Liver (tissue), 9 donors: ENCODE data around the gene TCTN2. TPM values are rescaled to one million over a fixed set of nuclear protein-coding genes. Genes with fewer than 3 reads are reported as not detected.

Experiments used
- DNase-seq: peaks from one replicate; pipeline ENCODE4 v3.0.0-alpha.2; 2017; ENCODE audit warnings: low spot score
- H3K27ac ChIP-seq, 2 donors: one replicate each; pipeline ENCODE4 v1.7.0; 2013; ENCODE audit warnings: inconsistent platforms in 2 of 2, low read length in 2 of 2, control low read depth in 1 of 2, low read depth in 1 of 2, mild to moderate bottlenecking in 1 of 2
- H3K27me3 ChIP-seq, 4 donors: one replicate each; pipeline versions ENCODE4 v1.6.1 to v1.7.0; 2013; ENCODE audit warnings: low read length in 3 of 4, inconsistent platforms in 1 of 4, mild to moderate bottlenecking in 1 of 4, moderate library complexity in 1 of 4; ENCODE audit not compliant: control insufficient read depth in 4 of 4, insufficient read depth in 4 of 4
- H3K36me3 ChIP-seq, 4 donors: one replicate each; pipeline versions ENCODE4 v1.6.1 to v1.7.0; 2013; ENCODE audit warnings: low read length in 3 of 4, mild to moderate bottlenecking in 3 of 4, low read depth in 1 of 4, moderate library complexity in 1 of 4; ENCODE audit not compliant: control insufficient read depth in 4 of 4, insufficient read depth in 3 of 4
- H3K4me1 ChIP-seq, 4 donors: one replicate each; pipeline versions ENCODE4 v1.6.1 to v1.7.0; 2013; ENCODE audit warnings: low read length in 3 of 4, mild to moderate bottlenecking in 3 of 4, moderate library complexity in 1 of 4; ENCODE audit not compliant: control insufficient read depth in 4 of 4, insufficient read depth in 4 of 4
- H3K4me3 ChIP-seq, 3 donors: one replicate each; pipeline versions ENCODE4 v1.6.1 to v1.7.0; 2013; ENCODE audit warnings: low read length in 3 of 3, control low read depth in 1 of 3, low read depth in 1 of 3, mild to moderate bottlenecking in 1 of 3
- H3K9ac ChIP-seq, 2 donors: one replicate each; pipeline ENCODE4 v1.7.0; 2013; ENCODE audit warnings: low read length in 2 of 2, mild to moderate bottlenecking in 2 of 2, moderate library complexity in 2 of 2, control low read depth in 1 of 2, low read depth in 1 of 2
- H3K9me3 ChIP-seq, 4 donors: one replicate each; pipeline versions ENCODE4 v1.6.1 to v1.7.0; 2013; ENCODE audit warnings: low read length in 3 of 4; ENCODE audit not compliant: control insufficient read depth in 4 of 4
- ATF3 ChIP-seq: IDR thresholded peaks from 2 replicates; pipeline ENCODE4 v1.6.1; 2016; ENCODE audit warnings: antibody characterized with exemption
- CTCF ChIP-seq: fragments of 150-350 bp; IDR thresholded peaks from 2 replicates; pipeline ENCODE4 v1.5.1; 2017; ENCODE audit warnings: improper control_type of control experiment, low read depth, low read length; ENCODE audit not compliant: missing input control
- EGR1 ChIP-seq, 2 donors: IDR thresholded peaks; 2 replicates each; pipeline ENCODE4 v1.6.1; 2016 to 2018; ENCODE audit warnings: antibody characterized with exemption in 2 of 2, low read depth in 2 of 2
- FOXA1 ChIP-seq: IDR thresholded peaks from 2 replicates; pipeline ENCODE4 v1.6.1; 2016; ENCODE audit warnings: antibody characterized with exemption
- FOXA2 ChIP-seq: IDR thresholded peaks from 2 replicates; pipeline ENCODE4 v1.6.1; 2016; ENCODE audit warnings: antibody characterized with exemption
- GABPA ChIP-seq, 2 donors: IDR thresholded peaks in 1 of 2; conservative IDR thresholded peaks in 1 of 2; 2 replicates each; pipeline ENCODE4 v1.6.1; 2016; ENCODE audit warnings: antibody characterized with exemption in 2 of 2, mild to moderate bottlenecking in 1 of 2, moderate library complexity in 1 of 2
- HNF4A ChIP-seq, 2 donors: conservative IDR thresholded peaks; 2 replicates each; pipeline ENCODE4 v1.6.1; 2016; ENCODE audit warnings: antibody characterized with exemption in 2 of 2, mild to moderate bottlenecking in 2 of 2
- HNF4G ChIP-seq: IDR thresholded peaks from 2 replicates; pipeline ENCODE4 v1.6.1; 2016; ENCODE audit warnings: antibody characterized with exemption
- JUND ChIP-seq, 2 donors: IDR thresholded peaks; 2 replicates each; pipeline ENCODE4 v1.6.1; 2016; ENCODE audit warnings: antibody characterized with exemption in 2 of 2
- MAX ChIP-seq: IDR thresholded peaks from 2 replicates; pipeline ENCODE4 v1.6.1; 2016; ENCODE audit warnings: antibody characterized with exemption
- NR2F2 ChIP-seq: IDR thresholded peaks from 2 replicates; pipeline ENCODE4 v1.6.1; 2016; ENCODE audit warnings: antibody characterized with exemption
- RAD21 ChIP-seq, 2 donors: IDR thresholded peaks; 2 replicates each; pipeline ENCODE4 v1.6.1; 2016; ENCODE audit warnings: antibody characterized with exemption in 2 of 2, mild to moderate bottlenecking in 2 of 2
- REST ChIP-seq: IDR thresholded peaks from 2 replicates; pipeline ENCODE4 v1.6.1; 2016; ENCODE audit warnings: antibody characterized with exemption, mild to moderate bottlenecking
- RXRA ChIP-seq, 2 donors: IDR thresholded peaks; 2 replicates each; pipeline ENCODE4 v1.6.1; 2017 to 2018; ENCODE audit warnings: antibody characterized with exemption in 2 of 2, mild to moderate bottlenecking in 1 of 2
- SP1 ChIP-seq: IDR thresholded peaks from 2 replicates; pipeline ENCODE4 v1.6.1; 2018; ENCODE audit warnings: antibody characterized with exemption, mild to moderate bottlenecking
- TAF1 ChIP-seq: conservative IDR thresholded peaks from 2 replicates; pipeline ENCODE4 v1.6.1; 2016; ENCODE audit warnings: antibody characterized with exemption, mild to moderate bottlenecking
- YY1 ChIP-seq: IDR thresholded peaks from 2 replicates; pipeline ENCODE4 v1.6.1; 2016; ENCODE audit warnings: antibody characterized with exemption, mild to moderate bottlenecking
- ZBTB33 ChIP-seq: IDR thresholded peaks from 2 replicates; pipeline ENCODE4 v1.6.1; 2016; ENCODE audit warnings: antibody characterized with exemption
- WGBS: extraction: QIAGEN DNeasy Blood & Tissue Kit; methylation state at CpG from one replicate; pipeline ENCODE4 v1.1.7; 2013; 5-methylcytosine and 5-hydroxymethylcytosine counted together
- polyA plus RNA-seq, 2 donors: library from polyadenylated mRNA; stranded (reverse) in 1 of 2; unstranded in 1 of 2; fragments of 200-250 nt in 1 of 2; fragments of >200 nt in 1 of 2; fragmentation: Nextera tagmentation in 1 of 2; extraction: Ambion mirVana in 1 of 2; gene quantifications; one replicate each; pipeline versions ENCODE4 v1.2.1 to v1.2.3, GENCODE V29; 2013 to 2015
- total RNA-seq, 2 donors: library from RNA; depleted of rRNA; stranded (reverse); fragments of >200 nt; gene quantifications; one replicate each; pipeline ENCODE4 v1.2.3, GENCODE V29; 2014
- donor health status: healthy.
- donor health status: healthy.
- donor health status: healthy.
- donor health status: healthy.
- donor health status: healthy.

The TCTN2 gene
- total and polyA plus RNA-seq, 4 donors: 0.38 to 1.9 (median 1.2) TPM

- no peaks in the 10 kb centered on the region for H3K27me3 ChIP-seq
- H3K4me1 ChIP-seq: no peaks in the 10 kb centered on the region
- H3K9ac ChIP-seq: no peak overlapping the region
- no peaks in the 10 kb centered on the region for H3K9me3 ChIP-seq
- DNase-seq: no peak
- 94% methylated on average over 2 of the region's 2 CpGs for WGBS
- H3K27ac ChIP-seq: no peak overlapping the region
- TF ChIP-seq GABPA (IDR thresholded peaks at IDR 0.05 in 1 of 2, conservative IDR thresholded peaks at IDR 0.05 in 1 of 2) (no peak), SP1 (no peak), ZBTB33 (no peak), HNF4G (no peak), NR2F2 (no peak), FOXA1 (no peak), ATF3 (no peak), YY1 (no peak), TAF1 (no peak), FOXA2 (no peak), HNF4A (conservative IDR thresholded peaks at IDR 0.05) (no peak), MAX (no peak), CTCF (no peak), EGR1 (IDR thresholded peaks at IDR 0.05; ENCODE audit: low read depth in 2 of 2) (no peak), JUND (IDR thresholded peaks at IDR 0.05) (no peak)
- H3K4me3 ChIP-seq: no peak overlapping the region
- H3K36me3 ChIP-seq: peaks cover 6 to 37% (median 24%) of the 10 kb centered on the region in 4 donors
Observed at GRCh38 chr12:123726962-123727361, 56.0 kb downstream of the TCTN2 start.

GRCh38 chr12:123727878-123728277, 57.0 kb downstream of the TCTN2 start:
- Histone ChIP-seq H3K4me1 (no peaks in the 10 kb centered on the region), H3K27ac (no peak overlapping the region), H3K27me3 (no peaks in the 10 kb centered on the region), H3K9ac (no peak overlapping the region), H3K9me3 (no peaks in the 10 kb centered on the region), H3K36me3 (peaks cover 9 to 38% (median 26%) of the 10 kb centered on the region in 4 donors), H3K4me3 (no peak overlapping the region)
- no peak for DNase-seq
- TF ChIP-seq CTCF: no peak
- TF ChIP-seq FOXA1: no peak
- no peak for TF ChIP-seq MAX
- no peak for TF ChIP-seq ZBTB33
- no peak for TF ChIP-seq REST
- TF ChIP-seq EGR1 (IDR thresholded peaks at IDR 0.05; ENCODE audit: low read depth in 2 of 2): no peak
- no peak for TF ChIP-seq RAD21 (IDR thresholded peaks at IDR 0.05)
- TF ChIP-seq SP1: no peak
- TF ChIP-seq RXRA (IDR thresholded peaks at IDR 0.05): no peak
- TF ChIP-seq HNF4A (conservative IDR thresholded peaks at IDR 0.05): no peak
- no peak for TF ChIP-seq NR2F2
- no peak for TF ChIP-seq YY1
- no peak for TF ChIP-seq FOXA2
- TF ChIP-seq ATF3: no peak
- TF ChIP-seq JUND (IDR thresholded peaks at IDR 0.05): no peak
- no peak for TF ChIP-seq TAF1
- TF ChIP-seq GABPA (IDR thresholded peaks at IDR 0.05 in 1 of 2, conservative IDR thresholded peaks at IDR 0.05 in 1 of 2): no peak
- WGBS: 84% methylated on average over 3 of the region's 3 CpGs
